C4-2B (cell line): ENCODE results near the gene TMEM220.
"Not testable (repeated sequence)": the region's sequence is repeated elsewhere in the genome, so short reads cannot be mapped to it uniquely, and the experiment has no call there.

ENCODE experiments used
- H3K27ac ChIP-seq: fragments of 450-650 bp; 2 replicates; pipeline ENCODE4 v1.5.1; 2017
- CTCF ChIP-seq: fragments of 450-650 bp; conservative IDR thresholded peaks from 2 replicates; pipeline ENCODE4 v1.5.1; 2017; ENCODE audit warnings: mild to moderate bottlenecking
- ZFX ChIP-seq: fragments of 450-650 bp; IDR thresholded peaks from 2 replicates; pipeline ENCODE4 v1.6.1; 2017

Gene TMEM220

GRCh38 chr17:10735821-10736220 is 6.0 kb upstream of the TMEM220 start:
- TF ChIP-seq CTCF: no peak
- TF ChIP-seq ZFX: no peak
- H3K27ac ChIP-seq: no peak overlapping the region

GRCh38 chr17:10735251-10735650 is 5.4 kb upstream of the TMEM220 start:
- H3K27ac ChIP-seq: no peak overlapping the region
- no peak for TF ChIP-seq ZFX
- TF ChIP-seq CTCF: no peak

DNA sequence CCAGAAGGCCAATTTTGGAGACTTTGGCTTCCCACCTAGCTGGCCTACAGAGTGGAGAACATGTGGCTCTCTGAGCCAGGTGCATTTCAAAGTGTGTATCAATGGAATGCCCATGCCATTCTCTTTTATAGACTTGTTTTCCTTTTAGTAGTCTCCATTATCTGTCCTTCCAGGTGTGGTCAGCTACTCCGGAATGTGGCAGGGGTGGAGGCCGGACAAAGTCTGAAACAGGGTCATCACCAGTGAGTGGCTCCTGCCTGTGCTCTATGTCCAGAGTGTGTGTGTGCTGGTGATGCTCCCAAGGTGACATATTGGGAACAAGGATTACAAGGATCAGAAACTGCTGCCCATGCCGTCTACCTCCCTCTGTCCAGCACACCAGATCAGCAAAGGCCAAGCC is 3.8 kb upstream of the TMEM220 start:
- H3K27ac ChIP-seq: no peak overlapping the region
- TF ChIP-seq ZFX (no peak), CTCF (no peak)

GRCh38 chr17:10732121-10732520 is 2.3 kb upstream of the TMEM220 start:
- not testable (repeated sequence) for H3K27ac ChIP-seq

- TF ChIP-seq ZFX (no peak), CTCF (no peak)
- H3K27ac ChIP-seq: no peak overlapping the region
Observed at GRCh38 chr17:10731408-10731879, 1.6 kb upstream of the TMEM220 start.

DNA sequence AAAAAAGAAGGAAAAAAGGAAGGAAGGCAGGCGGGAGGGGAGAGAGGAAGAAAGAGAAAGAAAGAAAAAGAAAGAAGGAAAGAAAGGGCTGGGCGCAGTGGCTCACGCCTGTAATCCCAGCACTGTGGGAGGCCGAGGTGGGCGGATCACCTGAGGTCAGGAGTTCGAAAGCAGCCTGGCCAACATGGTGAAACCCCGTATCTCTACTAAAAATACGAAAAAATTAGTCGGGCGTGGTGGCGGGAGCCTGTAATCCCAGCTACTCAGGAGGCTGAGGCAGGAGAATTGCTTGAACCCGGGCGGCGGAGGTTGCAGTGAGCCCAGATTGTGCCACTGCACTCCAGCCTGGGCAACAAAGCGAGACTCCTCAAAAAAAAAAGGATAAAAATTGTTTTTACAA is 424 bp upstream of the TMEM220 start:
- not testable (repeated sequence) for H3K27ac ChIP-seq

GRCh38 chr17:10728331-10728892 is 1.4 kb downstream of the TMEM220 start:
- TF ChIP-seq CTCF (no peak), ZFX (no peak)
- H3K27ac ChIP-seq: no peak overlapping the region; the same call in 1 of the 2 replicates

GRCh38 chr17:10727192-10727591 is 2.6 kb downstream of the TMEM220 start:
- TF ChIP-seq CTCF (no peak), ZFX (no peak)
- peak overlapping the region; percentile 50 for H3K27ac ChIP-seq

DNA sequence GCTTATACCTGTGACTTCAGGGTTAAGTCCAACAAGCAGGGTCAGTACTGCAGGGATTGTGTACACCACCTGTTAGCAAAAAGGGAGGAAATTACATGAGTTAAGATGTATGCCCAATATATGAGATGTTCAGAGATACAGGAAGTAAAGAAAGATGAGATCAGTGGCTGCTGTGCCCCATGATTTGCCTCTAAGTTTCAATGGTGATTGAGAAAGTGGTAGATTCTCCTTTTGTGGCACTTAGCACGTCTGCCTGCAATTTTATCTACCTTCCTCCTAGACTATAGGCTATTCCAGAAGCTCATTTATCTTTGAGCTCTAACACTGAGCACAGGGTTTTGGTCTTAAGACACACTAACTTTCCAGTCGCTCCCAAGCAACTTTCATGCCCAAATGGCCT is 3.6 kb downstream of the TMEM220 start:
- no peak for TF ChIP-seq CTCF
- no peak for TF ChIP-seq ZFX
- H3K27ac ChIP-seq: no peak overlapping the region
